HG03575 (cell line): Measurements from ENCODE around the gene LAMA2.

Experiments
- ATAC-seq: cut with Tn5 transposase; IDR thresholded peaks from one replicate; pipeline ENCODE4 v1.9.1; 2021; ENCODE audit not compliant: unreplicated experiment, insufficient number of reproducible peaks, low FRiP score; ENCODE audit errors: extremely low read depth

The LAMA2 gene

GRCh38 chr6:129233458-129234134 is 350.7 kb downstream of the LAMA2 start:
- ATAC-seq, result no peak

DNA sequence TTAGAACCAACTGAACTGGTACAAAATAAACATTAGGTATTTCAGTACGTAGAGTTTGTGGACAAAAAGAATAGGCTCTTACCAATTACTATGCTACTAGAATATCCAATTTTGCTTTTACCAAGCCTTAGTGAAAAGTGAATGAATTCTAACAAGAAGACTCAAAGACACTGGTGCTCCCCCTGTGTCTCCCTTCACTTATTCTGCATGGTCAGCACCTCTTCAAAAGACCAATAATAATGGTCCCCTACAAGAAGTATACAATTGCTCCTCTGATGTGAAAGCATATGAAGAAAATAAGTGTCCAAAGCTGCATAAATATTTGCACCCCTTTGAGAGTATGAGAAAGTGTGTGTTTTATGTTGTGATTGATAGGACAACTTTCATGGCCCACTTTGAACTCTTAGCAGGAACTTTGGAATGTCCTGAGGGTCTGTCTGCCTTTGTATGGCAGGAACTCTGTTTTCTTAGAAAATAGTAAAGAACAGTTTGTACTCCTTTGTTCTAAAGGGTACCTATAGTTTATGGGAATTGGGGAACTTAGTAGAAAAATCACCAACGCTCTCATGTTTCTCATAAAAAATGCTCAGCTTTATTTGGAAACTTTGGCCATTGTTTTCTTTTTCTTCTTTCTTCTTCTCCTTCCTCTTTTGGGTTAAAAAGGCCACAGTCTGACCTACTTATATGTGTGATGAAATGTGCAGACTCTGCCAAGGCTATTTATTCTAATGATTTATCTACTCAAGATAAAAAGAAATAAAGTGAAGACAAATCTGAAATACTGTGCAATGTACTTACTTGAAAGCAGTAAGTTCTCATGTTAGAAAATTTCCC is 352.4 kb downstream of the LAMA2 start:
- ATAC-seq, result no peak

- ATAC-seq, result peak; percentile 29
These were observed 353.1 kb downstream of the LAMA2 start for GRCh38 chr6:129236001-129236517.

DNA sequence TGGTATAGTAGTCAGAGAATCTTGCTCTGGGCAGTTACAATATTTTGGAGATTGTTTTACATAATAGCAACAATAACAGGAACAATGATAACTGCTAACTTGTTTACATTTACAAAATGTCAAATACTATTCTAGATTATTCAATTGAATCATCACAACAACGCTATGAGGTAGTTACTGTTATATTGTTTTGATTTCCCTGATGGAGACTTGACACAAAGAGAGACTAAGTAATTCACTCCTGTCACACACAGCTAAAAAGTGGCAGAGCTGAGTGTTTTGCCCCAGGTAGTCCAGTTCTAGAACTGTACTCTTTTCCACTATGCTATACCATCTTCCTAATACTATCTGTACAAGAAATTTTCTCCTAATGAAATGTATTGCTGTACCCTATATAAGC is 356.1 kb downstream of the LAMA2 start:
- ATAC-seq, result no peak

- ATAC-seq, result no peak
These were observed 357.0 kb downstream of the LAMA2 start for GRCh38 chr6:129239825-129240491.

DNA sequence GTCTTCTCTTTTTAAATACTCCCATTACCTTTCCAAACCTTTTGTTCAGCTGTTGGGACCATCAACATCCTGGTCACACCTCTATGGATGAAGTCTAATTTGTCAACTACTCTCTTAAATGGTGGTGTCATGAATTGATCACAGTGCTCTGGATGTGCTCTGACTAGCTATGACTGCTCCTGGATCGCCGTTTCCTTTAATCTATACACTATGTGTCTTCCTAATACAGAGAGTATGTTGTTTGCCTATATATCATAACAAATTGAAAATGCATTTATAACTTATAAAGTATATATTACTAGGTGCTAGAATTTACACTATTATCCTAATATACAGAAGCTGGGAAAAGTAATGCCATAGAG is 357.5 kb downstream of the LAMA2 start:
- no peak for ATAC-seq

GRCh38 chr6:129242546-129242945 is 359.6 kb downstream of the LAMA2 start:
- ATAC-seq, result no peak

DNA sequence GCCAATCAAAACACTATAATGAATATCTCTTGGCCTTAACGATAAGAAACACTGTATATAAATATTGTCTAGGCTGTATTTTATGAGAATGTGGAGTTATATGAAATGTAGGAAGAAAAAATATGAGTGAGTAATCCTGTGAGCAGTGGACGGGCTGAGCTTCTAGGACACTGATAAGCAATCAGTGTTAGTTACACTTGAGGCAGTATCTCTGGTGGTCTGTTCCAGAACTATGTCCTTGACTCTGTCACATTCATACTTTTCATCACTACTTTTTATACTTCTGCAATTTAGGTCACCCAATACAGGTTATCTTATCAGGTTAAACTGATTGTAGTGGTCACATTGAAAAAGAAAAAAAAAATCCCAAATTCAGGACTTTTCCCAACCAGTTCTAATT is 360.4 kb downstream of the LAMA2 start:
- no peak for ATAC-seq

DNA sequence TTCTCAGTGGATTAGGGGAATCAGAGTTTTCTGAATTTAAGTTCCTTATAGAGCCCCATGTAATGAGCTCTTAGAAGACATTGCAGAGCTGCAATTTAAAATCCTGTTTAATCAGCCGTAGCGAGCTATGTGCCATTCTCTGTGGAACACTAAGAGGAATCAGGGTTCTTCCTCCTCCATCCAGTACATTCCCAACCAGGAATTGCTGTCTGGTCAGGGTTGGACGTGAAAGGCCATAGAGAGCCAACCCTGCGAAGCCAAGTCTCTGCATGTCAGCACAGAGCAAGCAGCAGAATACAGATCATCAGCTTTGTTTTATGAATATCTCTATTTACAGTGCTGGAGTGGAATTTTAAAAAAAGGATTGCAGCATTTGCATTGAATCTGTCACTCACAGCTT is 366.0 kb downstream of the LAMA2 start:
- no peak for ATAC-seq

GRCh38 chr6:129251669-129252376 is 368.9 kb downstream of the LAMA2 start:
- ATAC-seq, result peak; percentile 82

DNA sequence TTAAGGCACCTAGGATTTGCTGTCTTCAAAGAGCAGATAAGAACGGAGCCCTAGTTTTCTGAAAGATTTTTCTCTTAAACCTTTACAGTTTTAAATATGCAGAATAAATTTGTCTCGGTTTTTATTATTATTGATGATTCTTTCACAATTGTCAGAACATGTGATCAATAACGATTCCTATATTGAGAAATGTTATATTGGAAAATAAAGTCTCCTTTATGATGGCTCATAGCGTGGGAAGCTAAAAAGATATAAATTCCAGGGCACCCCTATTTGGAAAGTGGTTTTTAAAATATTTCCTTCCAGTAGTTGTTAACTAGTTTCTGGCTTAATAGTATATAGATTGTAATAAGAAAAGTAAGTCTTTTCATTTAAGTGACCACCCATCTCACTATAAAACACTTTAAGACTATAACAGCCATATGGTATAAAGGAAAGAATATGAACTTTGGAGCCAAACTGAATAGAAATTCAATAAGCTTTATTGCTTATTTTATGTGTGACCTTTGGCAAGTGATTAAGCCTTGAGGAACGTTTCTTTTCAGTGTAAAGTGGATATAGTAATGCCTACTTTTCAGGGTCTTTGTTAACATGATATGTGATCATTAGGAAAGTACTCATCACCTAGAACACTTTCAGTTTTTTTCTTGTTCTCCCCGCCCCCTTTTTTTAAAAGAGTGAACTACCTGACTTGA is 369.6 kb downstream of the LAMA2 start:
- no peak for ATAC-seq

DNA sequence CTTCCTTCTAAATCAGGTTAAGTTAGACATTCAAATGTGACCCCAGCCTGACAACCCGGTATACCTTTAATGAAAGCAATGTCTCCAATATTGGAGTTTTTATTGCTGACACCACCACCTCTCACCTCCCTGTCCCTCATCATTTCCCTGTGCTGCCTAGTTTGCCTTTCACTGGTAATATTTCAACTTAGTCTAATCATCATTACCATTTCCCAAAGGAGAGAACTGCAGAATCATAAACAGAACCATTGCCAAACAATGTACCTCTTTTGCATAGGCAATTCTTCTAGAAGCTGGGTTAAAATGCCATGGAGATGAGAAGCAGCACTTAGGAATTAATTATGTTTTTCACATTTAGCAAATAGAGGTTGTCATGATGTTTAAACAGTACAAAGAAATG is 370.3 kb downstream of the LAMA2 start:
- ATAC-seq, result no peak

DNA sequence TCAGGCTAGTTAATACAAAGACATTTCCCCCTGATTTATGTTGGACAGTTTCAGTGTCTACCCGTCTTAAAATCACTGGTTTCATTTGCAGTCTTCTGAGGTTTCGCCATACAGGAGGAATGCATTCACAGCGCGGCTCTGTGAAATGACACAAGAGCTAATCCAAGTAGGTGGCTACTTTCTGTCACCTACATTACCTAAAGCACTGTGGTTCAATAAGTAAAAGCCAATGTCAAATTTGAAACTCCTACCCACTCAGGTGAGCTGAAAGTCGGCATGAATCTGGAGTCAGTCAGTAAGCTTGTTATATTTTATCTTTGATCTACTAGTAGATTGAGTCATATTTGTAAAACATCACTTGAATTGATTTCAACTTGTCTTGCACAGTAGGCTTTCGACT is 370.8 kb downstream of the LAMA2 start:
- ATAC-seq, result no peak

GRCh38 chr6:129257196-129257595 is 374.3 kb downstream of the LAMA2 start:
- ATAC-seq, result no peak

DNA sequence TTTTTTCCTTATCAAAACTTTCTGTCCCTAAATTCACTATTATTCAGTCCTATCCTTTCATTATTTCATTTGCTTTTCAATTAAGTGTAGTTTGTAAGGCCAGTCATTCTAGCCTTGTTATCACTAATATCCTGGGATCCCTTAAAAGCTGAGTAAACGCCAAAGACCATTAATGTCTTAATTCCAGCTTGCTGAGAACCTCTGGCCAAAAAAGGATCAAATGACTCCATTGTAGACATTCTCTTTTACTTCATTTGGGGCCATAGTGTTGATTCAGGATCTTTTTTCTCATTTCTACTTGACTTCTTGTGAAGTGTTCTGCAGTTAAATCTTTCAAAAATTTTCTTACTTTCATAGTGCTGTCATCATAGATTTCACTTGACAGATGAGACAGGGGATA is 379.7 kb downstream of the LAMA2 start:
- ATAC-seq, result no peak

GRCh38 chr6:129263176-129263575 is 380.2 kb downstream of the LAMA2 start:
- no peak for ATAC-seq

DNA sequence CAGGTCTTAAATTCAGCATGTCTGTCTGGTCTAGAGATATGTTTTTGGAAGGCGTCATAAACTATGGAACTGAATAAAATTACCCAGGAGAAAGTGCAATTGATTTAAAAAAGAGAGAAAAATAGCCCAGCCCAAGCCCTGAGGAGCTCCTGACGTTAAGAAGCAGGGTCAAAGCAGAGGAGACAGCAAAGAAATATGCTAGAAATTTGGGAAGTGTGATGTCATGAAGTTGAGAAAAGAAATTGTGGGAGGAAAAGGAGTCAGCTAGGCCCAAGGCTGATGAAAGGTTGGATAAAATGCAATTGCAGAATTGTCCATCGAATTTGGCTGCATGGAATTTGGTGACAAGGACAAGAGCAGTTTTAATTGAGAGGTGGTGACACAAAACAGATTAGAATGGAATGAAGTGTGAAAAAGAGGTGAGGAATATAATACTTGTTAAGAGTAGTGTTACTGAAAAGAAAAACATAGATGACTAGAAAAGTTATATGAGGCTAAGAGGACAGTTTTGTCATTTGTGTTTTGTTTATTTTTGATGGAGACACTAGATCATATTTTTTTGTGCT is 381.6 kb downstream of the LAMA2 start:
- ATAC-seq, result no peak

DNA sequence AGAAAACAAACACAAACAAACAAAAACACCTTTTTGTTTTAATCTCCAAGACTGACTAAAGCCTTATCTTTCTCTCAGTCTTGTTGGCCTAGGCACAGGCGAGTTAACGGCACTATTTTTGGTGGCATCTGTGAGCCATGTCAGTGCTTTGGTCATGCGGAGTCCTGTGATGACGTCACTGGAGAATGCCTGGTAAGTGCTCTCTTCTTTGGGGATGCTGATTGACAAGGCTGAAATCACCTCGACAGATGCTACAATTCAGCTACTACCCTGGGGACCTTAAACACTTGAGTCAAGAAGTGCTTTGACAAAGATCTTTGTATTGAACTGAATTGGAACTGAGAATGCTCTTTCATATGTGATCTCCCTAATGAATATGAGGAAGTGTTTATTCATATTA is 384.1 kb downstream of the LAMA2 start:
- ATAC-seq, result no peak
